ENCODE results near the gene UGT2A1. TPM values are rescaled to one million over a fixed set of nuclear protein-coding genes. Genes with fewer than 3 reads are reported as not detected.

UGT2A1 gene
- total and polyA plus RNA-seq, 2 of the 4 experiments (the other 2 are of a cell fraction), result not detected

GRCh38 chr4:69658133-69658532 is 5.1 kb upstream of the UGT2A1 start:
- H3K4me3 ChIP-seq (ENCODE audit: insufficient read depth, low read depth, low read length), result no peak overlapping the region
- no peak overlapping the region for H2BK120ac ChIP-seq (ENCODE audit: low read depth, low read length)
- H4K5ac ChIP-seq (ENCODE audit: low read depth, low read length), result no peak overlapping the region
- no peaks in the 10 kb centered on the region for H4K20me1 ChIP-seq (ENCODE audit: insufficient read depth, low read length)
- dilution Hi-C loops (cut with HindIII; ENCODE audit: low sequenced_read_pairs, unreplicated experiment) (no loop called here), in situ Hi-C loops (cut with MboI; ENCODE audit: low sequenced_read_pairs) (no loop called here), intact Hi-C loops (cut with micrococcal nuclease) (no loop called here)
- no peaks in the 10 kb centered on the region for H3K36me3 ChIP-seq (ENCODE audit: control insufficient read depth, insufficient read depth, low read length)
- H3K9me1 ChIP-seq (ENCODE audit: insufficient read depth, low read length), result no peaks in the 10 kb centered on the region
- H3K18ac ChIP-seq (ENCODE audit: low read depth, low read length), result no peak overlapping the region
- ATAC-seq (ENCODE audit: low read depth), result no peak
- 0 out of 2 replicates have a peak, but pooled peaks cover 3% of the 10 kb centered on the region for H3K9me3 ChIP-seq (ENCODE audit: control insufficient read depth, insufficient read depth, low read length)
- no peaks in the 10 kb centered on the region for H3K27me3 ChIP-seq (ENCODE audit: control insufficient read depth, insufficient read depth, low read length)
- H3K4ac ChIP-seq (ENCODE audit: low read depth, low read length), result no peak overlapping the region
- H3K4me1 ChIP-seq (ENCODE audit: control insufficient read depth, insufficient read depth, low read length), result no peaks in the 10 kb centered on the region
- no peak overlapping the region for H2BK15ac ChIP-seq (ENCODE audit: low read depth, low read length)
- DNase-seq, result no peak
- BruUV-seq (replicated peaks), result no TSS peak
- no peak overlapping the region for H3K56ac ChIP-seq (ENCODE audit: extremely low read depth, insufficient read depth, low read length)
- H2AFZ ChIP-seq (replicated peaks; ENCODE audit: low read length, poor library complexity), result no peak overlapping the region
- H4K8ac ChIP-seq (ENCODE audit: low read depth in 2 of 2, low read length in 2 of 2), result no peak overlapping the region
- H2AK5ac ChIP-seq (ENCODE audit: low read depth, low read length), result no peak overlapping the region
- H4K91ac ChIP-seq (ENCODE audit: insufficient read depth, low read depth, low read length), result no peak overlapping the region
- H3K4me2 ChIP-seq (ENCODE audit: low read depth, low read length), result no peak overlapping the region
- TF ChIP-seq CHD1 (IDR thresholded peaks at IDR 0.05; ENCODE audit: low read depth, low read length) (no peak), RCOR1 (IDR thresholded peaks at IDR 0.05; ENCODE audit: insufficient replicate concordance, low read length) (no peak), MXI1 (IDR thresholded peaks at IDR 0.05; ENCODE audit: borderline replicate concordance, low read depth, low read length) (no peak), CEBPB (IDR thresholded peaks at IDR 0.05; ENCODE audit: low read depth, low read length) (no peak), POLR2A (IDR thresholded peaks at IDR 0.05; ENCODE audit: low read depth, low read length) (no peak), FOS (IDR thresholded peaks at IDR 0.05; ENCODE audit: low read depth, low read length) (no peak), RFX5 (IDR thresholded peaks at IDR 0.05; ENCODE audit: low read depth, low read length) (no peak), SMC3 (IDR thresholded peaks at IDR 0.05; ENCODE audit: low read depth, low read length) (no peak), USF2 (IDR thresholded peaks at IDR 0.05; ENCODE audit: low read depth, low read length) (no peak), CTCF (conservative IDR thresholded peaks at IDR 0.05; ENCODE audit: low read depth, low read length) (no peak), RAD21 (IDR thresholded peaks at IDR 0.05; ENCODE audit: low read length) (no peak)
- TF ChIP-seq, protein P1, sequence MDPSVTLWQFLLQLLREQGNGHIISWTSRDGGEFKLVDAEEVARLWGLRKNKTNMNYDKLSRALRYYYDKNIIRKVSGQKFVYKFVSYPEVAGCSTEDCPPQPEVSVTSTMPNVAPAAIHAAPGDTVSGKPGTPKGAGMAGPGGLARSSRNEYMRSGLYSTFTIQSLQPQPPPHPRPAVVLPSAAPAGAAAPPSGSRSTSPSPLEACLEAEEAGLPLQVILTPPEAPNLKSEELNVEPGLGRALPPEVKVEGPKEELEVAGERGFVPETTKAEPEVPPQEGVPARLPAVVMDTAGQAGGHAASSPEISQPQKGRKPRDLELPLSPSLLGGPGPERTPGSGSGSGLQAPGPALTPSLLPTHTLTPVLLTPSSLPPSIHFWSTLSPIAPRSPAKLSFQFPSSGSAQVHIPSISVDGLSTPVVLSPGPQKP (IDR thresholded peaks at IDR 0.05; ENCODE audit: borderline replicate concordance, low read depth, low read length), result no peak
- no peak overlapping the region for H3K27ac ChIP-seq (ENCODE audit: insufficient read depth, low read length)
- no peak overlapping the region for H3K9ac ChIP-seq (ENCODE audit: low read depth, low read length)
- no peak overlapping the region for H2BK5ac ChIP-seq (ENCODE audit: low read depth, low read length, poor library complexity, severe bottlenecking)
- ChIA-PET CTCF (no interaction called here), POLR2A (ENCODE audit: unreplicated experiment) (no interaction called here)
- H2AK9ac ChIP-seq (replicated peaks; ENCODE audit: low read depth, low read length, poor library complexity), result no peak overlapping the region
- H3K23ac ChIP-seq (ENCODE audit: low read depth, low read length), result no peak overlapping the region
- WGBS, 2 experiments (ENCODE audit: extremely low coverage in 2 of 2, insufficient read length in 1 of 2), result 20% methylated on average over 1 of the region's 12 CpGs; no CpG with 5 or more reads in 1 of the 2 experiments
- H2BK20ac ChIP-seq (ENCODE audit: low read depth, low read length), result no peak overlapping the region
- H3K79me1 ChIP-seq (ENCODE audit: low read depth in 1 of 2, low read length in 2 of 2), result no peaks in the 10 kb centered on the region
- no peak overlapping the region for H3K14ac ChIP-seq (replicated peaks; ENCODE audit: low read depth, low read length)
